Peyer's patch (tissue), 4 donors: ENCODE measurements around the gene INSYN1. TPM values are rescaled to one million over a fixed set of nuclear protein-coding genes. Genes with fewer than 3 reads are reported as not detected.
"Not testable (repeated sequence)": the region's sequence is repeated elsewhere in the genome, so short reads cannot be mapped to it uniquely, and the experiment has no call there.

ENCODE experiments used
- DNase-seq, 3 donors: peaks; one replicate each; pipeline ENCODE4 v3.0.0-alpha.2; 2017 to 2019
- H3K27ac ChIP-seq, 4 donors: fragments of 200-600 bp; sonication (generic); one replicate each; pipeline ENCODE4 v1.5.1; 2016 to 2019
- H3K27me3 ChIP-seq, 2 donors: fragments of 200-600 bp; sonication (generic); one replicate each; pipeline ENCODE4 v1.5.1; 2019
- H3K36me3 ChIP-seq, 3 donors: fragments of 200-600 bp; sonication (generic); one replicate each; pipeline ENCODE4 v1.5.1; 2016 to 2019
- H3K4me1 ChIP-seq, 4 donors: fragments of 200-600 bp; sonication (generic); one replicate each; pipeline ENCODE4 v1.5.1; 2016 to 2019
- H3K4me3 ChIP-seq, 4 donors: fragments of 200-600 bp; sonication (generic); 1 replicate in 3 of 4; 2 replicates in 1 of 4; pipeline ENCODE4 v1.5.1; 2016 to 2019; ENCODE audit warnings: mild to moderate bottlenecking in 1 of 4
- H3K9me3 ChIP-seq, 4 donors: fragments of 200-600 bp; sonication (generic); one replicate each; pipeline ENCODE4 v1.5.1; 2016 to 2019; ENCODE audit warnings: mild to moderate bottlenecking in 1 of 4
- CTCF ChIP-seq, 6 experiments: fragments of 450-650 bp in 4 of 6; fragments of 200-600 bp in 2 of 6; sonication (generic) in 1 of 6; IDR thresholded peaks; one replicate each; pipeline ENCODE4 v1.5.1; 2017 to 2019; ENCODE audit warnings: antibody characterized with exemption in 6 of 6, mild to moderate bottlenecking in 3 of 6, moderate library complexity in 1 of 6
- POLR2A ChIP-seq, 2 donors: fragments of 450-650 bp; IDR thresholded peaks; one replicate each; pipeline ENCODE4 v1.5.1; 2017; ENCODE audit warnings: antibody characterized with exemption in 2 of 2, mild to moderate bottlenecking in 2 of 2, moderate library complexity in 2 of 2
- total RNA-seq, 4 donors: library from RNA; depleted of rRNA; stranded (reverse); fragments of >200 nt; gene quantifications; one replicate each; pipeline ENCODE4 v1.1.0, GENCODE V29; 2016

Gene INSYN1
- total RNA-seq, 4 donors from 2014 or later: 0.13 to 3.3 (median 2.2) TPM; not detected in 1

DNA sequence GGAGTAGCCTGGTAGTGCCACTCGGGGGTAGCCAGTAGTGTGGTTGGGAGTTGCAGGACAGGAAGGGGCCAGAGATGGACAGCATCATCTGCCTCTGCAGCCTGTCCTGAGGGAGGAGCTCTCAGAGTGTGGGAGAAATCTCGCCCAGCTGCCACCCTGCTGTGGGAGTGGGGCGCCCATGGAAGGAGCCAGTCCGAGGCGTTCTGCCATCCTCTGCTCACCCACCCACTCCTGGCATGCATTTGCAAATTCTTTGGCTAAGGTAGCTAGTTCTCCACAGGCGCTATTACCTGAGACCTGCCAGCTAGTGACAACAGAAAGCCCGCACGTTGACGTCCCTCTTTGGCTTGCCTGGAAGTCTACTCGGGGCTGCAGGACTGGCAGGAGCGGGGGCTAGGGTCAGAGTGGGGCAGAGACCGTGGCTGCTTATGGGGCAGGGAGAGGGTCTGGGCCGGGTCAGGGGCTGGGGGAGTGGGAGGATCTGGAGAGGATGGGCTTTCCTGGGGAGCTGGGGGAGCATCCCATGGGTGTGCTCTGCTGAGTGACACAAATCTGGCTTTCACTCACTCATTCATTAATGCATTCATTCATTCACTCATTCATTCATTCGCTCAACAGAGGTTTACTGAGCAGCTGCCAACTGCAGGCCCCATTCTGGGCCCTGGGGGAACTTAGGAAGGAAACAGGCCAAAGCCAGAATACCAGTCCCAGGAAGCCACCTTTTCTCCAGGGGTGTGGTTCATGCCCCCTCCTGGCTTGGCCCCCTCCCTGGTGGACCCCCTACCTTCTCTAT is 44.4 kb upstream of the INSYN1 start:
- no peak for DNase-seq
- no peak overlapping the region for H3K27ac ChIP-seq
- H3K4me1 ChIP-seq: peaks cover 0 to 14% (median 0%) of the 10 kb centered on the region in 4 donors
- H3K4me3 ChIP-seq: no peak overlapping the region
- H3K27me3 ChIP-seq: no peaks in the 10 kb centered on the region
- no peaks in the 10 kb centered on the region for H3K9me3 ChIP-seq
- no peaks in the 10 kb centered on the region for H3K36me3 ChIP-seq
- no peak for TF ChIP-seq CTCF (IDR thresholded peaks at IDR 0.05)
- TF ChIP-seq POLR2A (IDR thresholded peaks at IDR 0.05): no peak

GRCh38 chr15:73796331-73796831 is 43.2 kb upstream of the INSYN1 start:
- H3K4me1 ChIP-seq: peaks cover 0 to 8% (median 0%) of the 10 kb centered on the region in 4 donors
- H3K9me3 ChIP-seq: no peaks in the 10 kb centered on the region
- H3K27me3 ChIP-seq: no peaks in the 10 kb centered on the region
- H3K4me3 ChIP-seq: no peak overlapping the region
- H3K36me3 ChIP-seq: no peaks in the 10 kb centered on the region
- DNase-seq: no peak
- no peak overlapping the region for H3K27ac ChIP-seq
- no peak for TF ChIP-seq POLR2A (IDR thresholded peaks at IDR 0.05)
- TF ChIP-seq CTCF (IDR thresholded peaks at IDR 0.05): no peak

DNA sequence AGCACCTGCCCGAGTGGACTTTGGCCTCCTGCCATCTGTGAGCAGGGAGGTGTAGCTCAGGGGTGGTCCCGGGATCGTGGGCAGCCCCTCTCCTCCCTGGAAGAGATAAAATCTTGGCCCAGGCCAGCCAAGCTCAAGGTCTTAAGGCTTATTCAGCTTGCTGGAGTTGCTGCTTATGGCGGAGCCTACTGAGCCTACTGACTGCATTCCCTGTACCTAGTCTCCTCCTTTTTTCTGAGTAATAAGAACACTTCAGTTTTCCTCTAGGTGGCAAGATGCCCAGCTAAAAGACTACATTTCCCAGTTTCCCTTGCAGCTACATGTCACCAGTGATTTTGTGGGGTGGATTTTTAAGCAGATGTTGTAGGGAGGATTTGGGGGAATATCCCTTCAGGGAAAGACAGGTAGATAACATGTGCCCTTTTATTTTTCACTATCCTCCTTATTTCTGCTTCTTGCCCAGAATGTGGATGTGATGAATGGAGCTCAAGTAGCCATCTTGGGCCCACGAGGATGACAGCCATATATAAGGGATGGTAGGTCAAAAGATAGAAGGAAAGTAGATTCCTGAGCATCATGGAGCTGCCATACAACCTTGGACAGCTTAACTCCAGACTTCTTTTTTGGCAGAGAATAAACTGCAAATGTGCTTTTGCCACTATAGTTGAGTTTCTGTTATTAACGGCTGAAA is 41.4 kb upstream of the INSYN1 start:
- H3K4me3 ChIP-seq: no peak overlapping the region
- no peak for DNase-seq
- TF ChIP-seq POLR2A (IDR thresholded peaks at IDR 0.05) (no peak), CTCF (IDR thresholded peaks at IDR 0.05) (no peak)
- no peaks in the 10 kb centered on the region for H3K9me3 ChIP-seq
- no peak overlapping the region for H3K27ac ChIP-seq
- no peaks in the 10 kb centered on the region for H3K36me3 ChIP-seq
- no peaks in the 10 kb centered on the region for H3K4me1 ChIP-seq
- no peaks in the 10 kb centered on the region for H3K27me3 ChIP-seq

DNA sequence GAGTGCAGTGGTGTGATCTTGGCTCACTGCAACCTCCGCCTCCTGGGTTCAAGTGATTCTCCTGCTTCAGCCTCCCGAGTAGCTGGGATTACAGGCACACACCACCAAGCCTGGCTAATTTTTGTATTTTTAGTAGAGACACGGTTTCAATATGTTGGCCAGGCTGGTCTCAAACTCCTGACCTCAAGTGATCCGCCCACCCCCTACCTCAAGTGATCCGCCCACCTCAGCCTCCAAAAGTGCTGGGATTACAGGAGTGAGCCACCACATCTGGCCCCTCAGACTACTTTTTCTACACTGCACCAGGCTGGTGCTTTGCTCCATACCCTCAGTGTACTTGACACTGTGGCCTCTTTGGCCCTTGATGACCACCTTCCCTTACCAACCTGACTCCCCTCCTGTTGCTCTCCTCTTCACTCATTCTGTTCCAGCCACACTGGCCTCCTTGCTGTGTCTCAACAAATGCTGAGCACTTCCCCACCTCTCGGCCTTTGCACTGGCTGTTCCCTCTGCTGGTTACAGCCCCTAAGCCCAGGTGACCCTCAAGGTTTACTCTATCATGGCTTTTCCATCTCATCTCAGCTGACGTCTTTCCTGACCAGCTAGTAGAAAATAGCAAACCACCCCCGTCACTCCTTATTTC is 39.9 kb upstream of the INSYN1 start:
- H3K4me1 ChIP-seq, H3K4me3 ChIP-seq, H3K27ac ChIP-seq, H3K9me3 ChIP-seq, DNase-seq, H3K27me3 ChIP-seq, H3K36me3 ChIP-seq: not testable (repeated sequence)

DNA sequence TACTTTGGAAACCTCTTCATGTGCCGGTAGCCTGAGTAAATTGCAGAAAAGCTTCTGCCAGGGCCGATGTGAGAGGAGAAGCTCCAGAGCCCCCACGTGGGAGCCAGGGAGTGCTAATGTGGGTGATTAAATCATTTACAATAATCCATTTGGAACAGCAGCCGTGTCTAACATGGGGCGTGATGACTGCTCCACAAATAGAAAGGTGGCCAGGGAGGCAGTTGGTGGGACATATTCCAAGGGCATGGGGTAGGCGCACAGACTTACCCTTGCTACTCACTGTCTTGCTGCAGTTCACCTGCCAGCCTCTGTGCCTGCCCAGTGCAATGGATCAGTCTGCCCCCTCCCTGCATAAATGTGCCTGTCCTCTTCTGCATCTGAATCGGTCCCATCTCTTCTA is 39.3 kb upstream of the INSYN1 start:
- H3K9me3 ChIP-seq: no peaks in the 10 kb centered on the region
- DNase-seq: no peak
- TF ChIP-seq POLR2A (IDR thresholded peaks at IDR 0.05) (no peak), CTCF (IDR thresholded peaks at IDR 0.05) (no peak)
- no peaks in the 10 kb centered on the region for H3K36me3 ChIP-seq
- no peak overlapping the region for H3K4me3 ChIP-seq
- no peak overlapping the region for H3K27ac ChIP-seq
- no peaks in the 10 kb centered on the region for H3K27me3 ChIP-seq
- H3K4me1 ChIP-seq: no peaks in the 10 kb centered on the region
